Suprapubic skin (tissue), 4 donors: ENCODE measurements around the gene CROCC2.

ENCODE experiments used
- CTCF ChIP-seq, 2 donors: fragments of 200-600 bp in 1 of 2; fragments of 450-650 bp in 1 of 2; sonication (generic) in 1 of 2; IDR thresholded peaks; one replicate each; pipeline ENCODE4 v1.5.1; 2016 to 2019; ENCODE audit warnings: antibody characterized with exemption in 2 of 2, mild to moderate bottlenecking in 1 of 2, moderate library complexity in 1 of 2
- EP300 ChIP-seq: sonication (generic); formaldehyde crosslinking; IDR thresholded peaks from one replicate; pipeline ENCODE4 v1.6.1; 2017; ENCODE audit warnings: antibody characterized with exemption
- POLR2AphosphoS5 ChIP-seq, 3 donors: sonication (generic); formaldehyde crosslinking; IDR thresholded peaks; one replicate each; pipeline ENCODE4 v1.6.1; 2017; ENCODE audit warnings: antibody characterized with exemption in 3 of 3

- TF ChIP-seq CTCF (IDR thresholded peaks at IDR 0.05) (no peak), POLR2AphosphoS5 (IDR thresholded peaks at IDR 0.05) (no peak), EP300 (no peak)
Measured at GRCh38 chr2:240888890-240889573, 17.1 kb upstream of the CROCC2 start.
